IMR-90 (cell line): ENCODE data around the gene BGN. TPM values are rescaled to one million over a fixed set of nuclear protein-coding genes. Genes with fewer than 3 reads are reported as not detected.

ENCODE experiments used
- ATAC-seq: fragments of 200-7000 bp; cut with Tn5 transposase; 2 replicates; pipeline ENCODE4 v1.9.1; 2020; ENCODE audit warnings: low read depth, mild to moderate bottlenecking, moderate library complexity
- BruUV-seq: library from RNA; stranded (reverse); fragments of 400-500 nt; replicated peaks from 2 replicates; lab custom pipeline; 2021; lab: Mats Ljungman, UMichigan
- CTCF ChIA-PET: fragments of 300-600 bp; formaldehyde crosslinking; extraction: SDS; loops from one replicate; lab custom pipeline; 2021; ENCODE audit warnings: antibody characterized with exemption; lab: Yijun Ruan, JAX
- POLR2A ChIA-PET: fragments of 300-600 bp; sonication (Branson Sonifier 250); formaldehyde crosslinking; loops from one replicate; lab custom pipeline; 2022; ENCODE audit warnings: antibody characterized with exemption; ENCODE audit not compliant: unreplicated experiment; lab: Charles Lee
- DNase-seq: peaks from one replicate; pipeline ENCODE4 v3.0.0; 2013
- H2AFZ ChIP-seq: replicated peaks from 2 replicates; pipeline ENCODE3; 2013; ENCODE audit warnings: low read length, mild to moderate bottlenecking; ENCODE audit not compliant: poor library complexity
- H2AK5ac ChIP-seq: 2 replicates; pipeline ENCODE4 v1.6.1; 2013; ENCODE audit warnings: low read depth, low read length, inconsistent platforms
- H2AK9ac ChIP-seq: replicated peaks from 2 replicates; pipeline ENCODE3; 2013; ENCODE audit warnings: mild to moderate bottlenecking, low read depth, low read length, moderate library complexity; ENCODE audit not compliant: poor library complexity
- H2BK120ac ChIP-seq: 2 replicates; pipeline ENCODE4 v1.6.1; 2013; ENCODE audit warnings: low read depth, low read length, inconsistent platforms
- H2BK15ac ChIP-seq: 3 replicates; pipeline ENCODE4 v1.6.1; 2013; ENCODE audit warnings: low read depth, low read length, inconsistent platforms
- H2BK20ac ChIP-seq: 2 replicates; pipeline ENCODE4 v1.6.1; 2013; ENCODE audit warnings: low read depth, mild to moderate bottlenecking, inconsistent platforms, low read length, moderate library complexity
- H2BK5ac ChIP-seq: 2 replicates; pipeline ENCODE4 v1.6.1; 2013; ENCODE audit warnings: mild to moderate bottlenecking, low read depth, low read length, inconsistent platforms; ENCODE audit not compliant: poor library complexity, severe bottlenecking
- H3K14ac ChIP-seq: replicated peaks from 2 replicates; pipeline ENCODE4 v1.6.1; 2013; ENCODE audit warnings: low read depth, low read length, inconsistent platforms
- H3K18ac ChIP-seq: 2 replicates; pipeline ENCODE4 v1.6.1; 2013; ENCODE audit warnings: low read depth, low read length, control low read depth
- H3K23ac ChIP-seq: 2 replicates; pipeline ENCODE4 v1.6.1; 2013; ENCODE audit warnings: low read depth, low read length, inconsistent platforms
- H3K27ac ChIP-seq: 2 replicates; pipeline ENCODE4 v1.5.1; 2013; ENCODE audit warnings: mild to moderate bottlenecking, control low read depth, low read length; ENCODE audit not compliant: insufficient read depth
- H3K27me3 ChIP-seq: 2 replicates; pipeline ENCODE4 v1.6.1; 2013; ENCODE audit warnings: low read length; ENCODE audit not compliant: control insufficient read depth, insufficient read depth
- H3K36me3 ChIP-seq: 2 replicates; pipeline ENCODE4 v1.6.1; 2013; ENCODE audit warnings: low read length, mixed read lengths; ENCODE audit not compliant: control insufficient read depth, insufficient read depth
- H3K4ac ChIP-seq: 2 replicates; pipeline ENCODE4 v1.6.1; 2013; ENCODE audit warnings: low read depth, low read length, inconsistent platforms
- H3K4me1 ChIP-seq: 2 replicates; pipeline ENCODE4 v1.6.1; 2013; ENCODE audit warnings: low read length, mixed read lengths; ENCODE audit not compliant: control insufficient read depth, insufficient read depth
- H3K4me2 ChIP-seq: 2 replicates; pipeline ENCODE4 v1.6.1; 2013; ENCODE audit warnings: low read depth, mild to moderate bottlenecking, control low read depth, low read length, moderate library complexity
- H3K4me3 ChIP-seq: 2 replicates; pipeline ENCODE4 v1.5.1; 2013; ENCODE audit warnings: low read depth, mild to moderate bottlenecking, control low read depth, low read length, moderate library complexity; ENCODE audit not compliant: insufficient read depth
- H3K56ac ChIP-seq: 2 replicates; pipeline ENCODE4 v1.6.1; 2013; ENCODE audit warnings: low read length, inconsistent platforms; ENCODE audit not compliant: insufficient read depth; ENCODE audit errors: extremely low read depth
- H3K79me1 ChIP-seq, 2 experiments: 2 replicates each; pipeline ENCODE4 v1.6.1; 2013; ENCODE audit warnings: low read length in 2 of 2, inconsistent platforms in 1 of 2, low read depth in 1 of 2
- H3K9ac ChIP-seq: 2 replicates; pipeline ENCODE4 v1.6.1; 2013; ENCODE audit warnings: low read depth, low read length, control low read depth
- H3K9me1 ChIP-seq: 2 replicates; pipeline ENCODE4 v1.6.1; 2013; ENCODE audit warnings: low read length, inconsistent platforms; ENCODE audit not compliant: insufficient read depth
- H3K9me3 ChIP-seq: 2 replicates; pipeline ENCODE4 v1.6.1; 2013; ENCODE audit warnings: low read length; ENCODE audit not compliant: control insufficient read depth, insufficient read depth
- H4K20me1 ChIP-seq: 2 replicates; pipeline ENCODE4 v1.6.1; 2013; ENCODE audit warnings: low read length, inconsistent platforms; ENCODE audit not compliant: insufficient read depth
- H4K5ac ChIP-seq: 2 replicates; pipeline ENCODE4 v1.6.1; 2013; ENCODE audit warnings: mild to moderate bottlenecking, low read depth, low read length, control low read depth
- H4K8ac ChIP-seq, 2 experiments: 2 replicates each; pipeline ENCODE4 v1.6.1; 2013; ENCODE audit warnings: low read depth in 2 of 2, low read length in 2 of 2, control low read depth in 1 of 2, inconsistent platforms in 1 of 2
- H4K91ac ChIP-seq: 2 replicates; pipeline ENCODE4 v1.6.1; 2013; ENCODE audit warnings: low read depth, low read length, inconsistent platforms; ENCODE audit not compliant: insufficient read depth
- CHD1 ChIP-seq: IDR thresholded peaks from 2 replicates; pipeline ENCODE4 v1.6.1; 2012; ENCODE audit warnings: low read depth, low read length, improper control_type of control experiment
- CTCF ChIP-seq: conservative IDR thresholded peaks from 2 replicates; pipeline ENCODE4 v1.5.1; 2012; ENCODE audit warnings: mild to moderate bottlenecking, low read depth, low read length, improper control_type of control experiment
- FOS ChIP-seq: fragments of 150-350 bp; IDR thresholded peaks from 2 replicates; pipeline ENCODE4 v1.6.1; 2016; ENCODE audit warnings: low read depth, low read length
- MAZ ChIP-seq: IDR thresholded peaks from 2 replicates; pipeline ENCODE4 v1.6.1; 2012; ENCODE audit warnings: low read depth, mild to moderate bottlenecking, low read length, improper control_type of control experiment, moderate library complexity, borderline replicate concordance
- NFE2L2 ChIP-seq: fragments of 150-350 bp; IDR thresholded peaks from 2 replicates; pipeline ENCODE4 v1.6.1; 2016; ENCODE audit warnings: low read depth, mild to moderate bottlenecking, low read length
- POLR2A ChIP-seq: IDR thresholded peaks from 2 replicates; pipeline ENCODE4 v1.6.1; 2012; ENCODE audit warnings: mild to moderate bottlenecking, low read depth, low read length
- RFX5 ChIP-seq: IDR thresholded peaks from 2 replicates; pipeline ENCODE4 v1.8.0; 2012; ENCODE audit warnings: low read depth, mild to moderate bottlenecking, low read length, moderate library complexity
- WGBS, 2 experiments: methylation state at CpG; one replicate each; pipeline versions ENCODE4 v1.1.5 to v1.1.7; 2013; ENCODE audit warnings: missing lambda C conversion rate in 2 of 2; ENCODE audit not compliant: insufficient read length in 1 of 2; ENCODE audit errors: extremely low coverage in 2 of 2; 5-methylcytosine and 5-hydroxymethylcytosine counted together
- dilution Hi-C: fragments of 300-500 bp; cut with HindIII; formaldehyde crosslinking; loops from one replicate; pipeline ENCODE4 v1.14.3; 2018; ENCODE audit warnings: low sequenced_read_pairs; ENCODE audit not compliant: unreplicated experiment
- in situ Hi-C: fragments of 300-500 bp; cut with MboI; formaldehyde crosslinking; loops from 3 replicates; pipeline ENCODE4 v1.14.3; 2019; ENCODE audit warnings: low sequenced_read_pairs, inconsistent platforms, mixed read lengths
- intact Hi-C: fragments of 100-400 bp; cut with micrococcal nuclease; formaldehyde crosslinking; loops from 2 replicates; pipeline ENCODE4 v1.10.0; 2022
- polyA plus RNA-seq, 3 experiments: library from polyadenylated mRNA; depleted of rRNA; stranded (reverse); fragments of >200 nt; gene quantifications; 2 replicates each; pipeline ENCODE4 v1.2.3, GENCODE V29; 2012; ENCODE audit warnings: low replicate concordance in 1 of 3
- total RNA-seq: library from RNA; depleted of rRNA; stranded (reverse); fragments of >200 nt; gene quantifications from 2 replicates; pipeline ENCODE4 v1.2.3, GENCODE V29; 2012
- TF ChIP-seq, protein P1 (sequence below): fragments of 150-350 bp; IDR thresholded peaks from 2 replicates; pipeline ENCODE4 v1.6.1; 2017; ENCODE audit warnings: mild to moderate bottlenecking, antibody characterized with exemption, low read length, low read depth
- TF ChIP-seq, protein P2 (sequence below): fragments of 150-350 bp; IDR thresholded peaks from 2 replicates; pipeline ENCODE4 v1.6.1; 2016; ENCODE audit warnings: low read depth, mild to moderate bottlenecking, low read length, moderate library complexity, borderline replicate concordance

The BGN gene
- total and polyA plus RNA-seq, 2 of the 4 experiments (the other 2 are of a cell fraction): 11.3 to 298 TPM

DNA sequence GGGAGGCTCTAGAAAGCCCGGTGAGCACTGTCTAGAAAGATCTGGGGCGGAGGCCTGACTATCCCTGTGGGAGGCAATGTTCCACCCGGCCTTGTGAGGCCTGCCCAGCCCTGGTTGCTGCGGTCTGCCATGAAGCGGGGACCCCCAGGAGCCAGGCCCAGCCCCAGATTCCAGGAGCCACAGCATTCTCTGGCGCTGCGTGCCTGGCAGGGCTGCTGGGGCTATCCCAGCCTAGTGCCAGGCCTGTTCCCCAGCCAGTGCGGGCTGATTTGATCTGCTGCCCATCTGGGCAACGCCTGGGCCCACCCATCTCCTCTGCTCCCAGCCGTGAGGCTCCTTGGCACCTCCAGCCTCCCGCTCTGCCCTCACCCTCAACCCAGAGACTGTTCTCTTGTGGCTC, 42.3 kb downstream of the BGN start:
- H3K9me3 ChIP-seq: no peaks in the 10 kb centered on the region; the same call in 1 of the 2 replicates
- no peak overlapping the region for H3K14ac ChIP-seq
- intact Hi-C loops (no loop called here), dilution Hi-C loops (no loop called here), in situ Hi-C loops (no loop called here)
- no peak overlapping the region for H4K91ac ChIP-seq
- H2AK9ac ChIP-seq: no peak overlapping the region
- no peak overlapping the region for H2AFZ ChIP-seq
- no peak overlapping the region for H3K18ac ChIP-seq
- H2BK20ac ChIP-seq: no peak overlapping the region
- H3K36me3 ChIP-seq: no peaks in the 10 kb centered on the region
- H3K27me3 ChIP-seq: peaks cover 10% of the 10 kb centered on the region; the same call in 1 of the 2 replicates
- H3K4ac ChIP-seq: no peak overlapping the region
- H3K23ac ChIP-seq: no peak overlapping the region
- H2AK5ac ChIP-seq: no peak overlapping the region
- ChIA-PET POLR2A (no interaction called here), CTCF (no interaction called here)
- H2BK5ac ChIP-seq: no peak overlapping the region
- no peak overlapping the region for H2BK120ac ChIP-seq
- ATAC-seq: no peak
- no peak overlapping the region for H3K4me3 ChIP-seq
- H4K5ac ChIP-seq: no peak overlapping the region
- no peak overlapping the region for H3K56ac ChIP-seq
- no peaks in the 10 kb centered on the region for H3K9me1 ChIP-seq
- no peaks in the 10 kb centered on the region for H3K79me1 ChIP-seq
- no TSS peak for BruUV-seq
- H2BK15ac ChIP-seq: no peak overlapping the region
- no peak overlapping the region for H4K8ac ChIP-seq
- H3K4me2 ChIP-seq: no peak overlapping the region
- no peaks in the 10 kb centered on the region for H4K20me1 ChIP-seq
- no peak overlapping the region for H3K9ac ChIP-seq
- DNase-seq: no peak
- WGBS, 2 experiments: 56% methylated on average over 4 of the region's 11 CpGs; no CpG with 5 or more reads in 1 of the 2 experiments
- TF ChIP-seq NFE2L2: no peak
- TF ChIP-seq, protein P1, sequence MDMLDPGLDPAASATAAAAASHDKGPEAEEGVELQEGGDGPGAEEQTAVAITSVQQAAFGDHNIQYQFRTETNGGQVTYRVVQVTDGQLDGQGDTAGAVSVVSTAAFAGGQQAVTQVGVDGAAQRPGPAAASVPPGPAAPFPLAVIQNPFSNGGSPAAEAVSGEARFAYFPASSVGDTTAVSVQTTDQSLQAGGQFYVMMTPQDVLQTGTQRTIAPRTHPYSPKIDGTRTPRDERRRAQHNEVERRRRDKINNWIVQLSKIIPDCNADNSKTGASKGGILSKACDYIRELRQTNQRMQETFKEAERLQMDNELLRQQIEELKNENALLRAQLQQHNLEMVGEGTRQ: no peak
- no peak for TF ChIP-seq MAZ
- TF ChIP-seq, protein P2, sequence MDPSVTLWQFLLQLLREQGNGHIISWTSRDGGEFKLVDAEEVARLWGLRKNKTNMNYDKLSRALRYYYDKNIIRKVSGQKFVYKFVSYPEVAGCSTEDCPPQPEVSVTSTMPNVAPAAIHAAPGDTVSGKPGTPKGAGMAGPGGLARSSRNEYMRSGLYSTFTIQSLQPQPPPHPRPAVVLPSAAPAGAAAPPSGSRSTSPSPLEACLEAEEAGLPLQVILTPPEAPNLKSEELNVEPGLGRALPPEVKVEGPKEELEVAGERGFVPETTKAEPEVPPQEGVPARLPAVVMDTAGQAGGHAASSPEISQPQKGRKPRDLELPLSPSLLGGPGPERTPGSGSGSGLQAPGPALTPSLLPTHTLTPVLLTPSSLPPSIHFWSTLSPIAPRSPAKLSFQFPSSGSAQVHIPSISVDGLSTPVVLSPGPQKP: no peak
- TF ChIP-seq CTCF: no peak
- no peak for TF ChIP-seq RFX5
- TF ChIP-seq CHD1: no peak
- TF ChIP-seq POLR2A: no peak
- TF ChIP-seq FOS: no peak
- no peaks in the 10 kb centered on the region for H3K4me1 ChIP-seq
- H3K27ac ChIP-seq: no peak overlapping the region
